ENCODE results near the gene DIAPH3. TPM values are rescaled to one million over a fixed set of nuclear protein-coding genes. Genes with fewer than 3 reads are reported as not detected.
"Not testable (repeated sequence)": the region's sequence is repeated elsewhere in the genome, so short reads cannot be mapped to it uniquely, and the experiment has no call there.

Gene DIAPH3
- total RNA-seq, 1 donor from 2014 or later: 8.7 TPM

- DNase-seq (ENCODE audit: low read depth in 2 of 2): no peak
These were observed 63.9 kb downstream of the DIAPH3 start for GRCh38 chr13:60099631-60100420.

GRCh38 chr13:60095300-60095699, 68.4 kb downstream of the DIAPH3 start:
- no peak for DNase-seq (ENCODE audit: low read depth in 2 of 2)

GRCh38 chr13:60094385-60095088, 69.2 kb downstream of the DIAPH3 start:
- DNase-seq (ENCODE audit: low read depth in 2 of 2): no peak

- no peak for DNase-seq (ENCODE audit: low read depth in 2 of 2)
These were observed 70.2 kb downstream of the DIAPH3 start for GRCh38 chr13:60093425-60094019.

- DNase-seq (ENCODE audit: low read depth in 2 of 2): no peak
These were observed 72.2 kb downstream of the DIAPH3 start for GRCh38 chr13:60091573-60091972.

- peak in 1 of 2 donors; percentile 4 for DNase-seq (ENCODE audit: low read depth in 2 of 2)
These were observed 73.2 kb downstream of the DIAPH3 start for GRCh38 chr13:60090574-60090973.

GRCh38 chr13:60083780-60084179, 79.9 kb downstream of the DIAPH3 start:
- DNase-seq (ENCODE audit: low read depth in 2 of 2): not testable (repeated sequence)

GRCh38 chr13:60080850-60081249, 82.9 kb downstream of the DIAPH3 start:
- no peak for DNase-seq (ENCODE audit: low read depth in 2 of 2)

GRCh38 chr13:60078226-60078625, 85.5 kb downstream of the DIAPH3 start:
- DNase-seq (ENCODE audit: low read depth in 2 of 2): no peak

GRCh38 chr13:60075850-60076249, 87.9 kb downstream of the DIAPH3 start:
- no peak for DNase-seq (ENCODE audit: low read depth in 2 of 2)

GRCh38 chr13:60074397-60074796, 89.3 kb downstream of the DIAPH3 start:
- no peak for DNase-seq (ENCODE audit: low read depth in 2 of 2)

GRCh38 chr13:60066226-60066625, 97.5 kb downstream of the DIAPH3 start:
- no peak for DNase-seq (ENCODE audit: low read depth in 2 of 2)

GRCh38 chr13:60062502-60062901, 101.2 kb downstream of the DIAPH3 start:
- no peak for DNase-seq (ENCODE audit: low read depth in 2 of 2)

GRCh38 chr13:60061737-60062136, 102.0 kb downstream of the DIAPH3 start:
- no peak for DNase-seq (ENCODE audit: low read depth in 2 of 2)

- DNase-seq (ENCODE audit: low read depth in 2 of 2): no peak
These were observed 111.9 kb downstream of the DIAPH3 start for GRCh38 chr13:60051754-60052285.

GRCh38 chr13:60048353-60048752, 115.4 kb downstream of the DIAPH3 start:
- DNase-seq (ENCODE audit: low read depth in 2 of 2): not testable (repeated sequence)

GRCh38 chr13:60047918-60048317, 115.8 kb downstream of the DIAPH3 start:
- DNase-seq (ENCODE audit: low read depth in 2 of 2): no peak

- no peak for DNase-seq (ENCODE audit: low read depth in 2 of 2)
These were observed 119.4 kb downstream of the DIAPH3 start for GRCh38 chr13:60044321-60044720.

- no peak for DNase-seq (ENCODE audit: low read depth in 2 of 2)
These were observed 120.5 kb downstream of the DIAPH3 start for GRCh38 chr13:60043262-60043661.

- not testable (repeated sequence) for DNase-seq (ENCODE audit: low read depth in 2 of 2)
These were observed 123.1 kb downstream of the DIAPH3 start for GRCh38 chr13:60040668-60041067.

GRCh38 chr13:60035874-60036273, 127.9 kb downstream of the DIAPH3 start:
- DNase-seq (ENCODE audit: low read depth in 2 of 2): no peak

GRCh38 chr13:60032851-60033250, 130.9 kb downstream of the DIAPH3 start:
- DNase-seq (ENCODE audit: low read depth in 2 of 2): no peak
